ENCODE measurements around the gene APC. TPM values are rescaled to one million over a fixed set of nuclear protein-coding genes. Genes with fewer than 3 reads are reported as not detected.

APC gene
- total and polyA plus RNA-seq, 4 donors: 4.8 to 36.2 (median 24.4) TPM

DNA sequence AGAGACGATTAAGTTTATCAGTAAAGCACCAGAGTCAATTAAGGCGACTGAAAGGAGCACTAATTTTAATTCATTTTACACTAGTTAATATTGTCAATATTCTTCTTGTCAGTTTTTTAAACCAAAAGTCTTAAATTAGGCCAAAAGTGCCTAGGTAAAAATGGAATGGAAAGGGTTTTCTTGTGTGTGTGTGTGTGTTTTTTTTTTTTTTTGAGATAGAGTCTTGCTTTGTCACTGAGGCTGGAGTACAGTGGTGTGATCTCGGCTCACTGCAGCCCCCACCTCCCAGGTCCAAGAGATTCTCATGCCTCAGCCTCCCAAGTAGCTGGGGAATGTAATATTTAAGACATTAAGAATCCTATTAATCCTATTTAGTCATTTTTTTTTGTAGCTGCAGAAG, 3.1 kb upstream of the APC start:
- Histone ChIP-seq H3K4me3 (ENCODE audit: low read depth in 1 of 3, low read length in 3 of 3) (no peak overlapping the region), H3K27ac (ENCODE audit: low read depth in 1 of 2, low read length in 2 of 2) (no peak overlapping the region), H3K9ac (ENCODE audit: low read depth in 1 of 2, low read length in 2 of 2) (no peak overlapping the region), H3K4me1 (ENCODE audit: control insufficient read depth in 4 of 4, insufficient read depth in 4 of 4, low read length in 3 of 4) (peaks cover 0 to 13% (median 0%) of the 10 kb centered on the region in 4 donors), H3K27me3 (ENCODE audit: control insufficient read depth in 4 of 4, insufficient read depth in 4 of 4, low read length in 3 of 4) (no peaks in the 10 kb centered on the region), H3K36me3 (ENCODE audit: control insufficient read depth in 4 of 4, insufficient read depth in 3 of 4, low read depth in 1 of 4, low read length in 3 of 4) (no peaks in the 10 kb centered on the region), H3K9me3 (ENCODE audit: control insufficient read depth in 4 of 4, low read length in 3 of 4) (no peaks in the 10 kb centered on the region)
- TF ChIP-seq, protein P1, sequence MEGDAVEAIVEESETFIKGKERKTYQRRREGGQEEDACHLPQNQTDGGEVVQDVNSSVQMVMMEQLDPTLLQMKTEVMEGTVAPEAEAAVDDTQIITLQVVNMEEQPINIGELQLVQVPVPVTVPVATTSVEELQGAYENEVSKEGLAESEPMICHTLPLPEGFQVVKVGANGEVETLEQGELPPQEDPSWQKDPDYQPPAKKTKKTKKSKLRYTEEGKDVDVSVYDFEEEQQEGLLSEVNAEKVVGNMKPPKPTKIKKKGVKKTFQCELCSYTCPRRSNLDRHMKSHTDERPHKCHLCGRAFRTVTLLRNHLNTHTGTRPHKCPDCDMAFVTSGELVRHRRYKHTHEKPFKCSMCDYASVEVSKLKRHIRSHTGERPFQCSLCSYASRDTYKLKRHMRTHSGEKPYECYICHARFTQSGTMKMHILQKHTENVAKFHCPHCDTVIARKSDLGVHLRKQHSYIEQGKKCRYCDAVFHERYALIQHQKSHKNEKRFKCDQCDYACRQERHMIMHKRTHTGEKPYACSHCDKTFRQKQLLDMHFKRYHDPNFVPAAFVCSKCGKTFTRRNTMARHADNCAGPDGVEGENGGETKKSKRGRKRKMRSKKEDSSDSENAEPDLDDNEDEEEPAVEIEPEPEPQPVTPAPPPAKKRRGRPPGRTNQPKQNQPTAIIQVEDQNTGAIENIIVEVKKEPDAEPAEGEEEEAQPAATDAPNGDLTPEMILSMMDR (IDR thresholded peaks at IDR 0.05; ENCODE audit: low read depth, low read length, missing input control): no peak
- TF ChIP-seq, protein P2, sequence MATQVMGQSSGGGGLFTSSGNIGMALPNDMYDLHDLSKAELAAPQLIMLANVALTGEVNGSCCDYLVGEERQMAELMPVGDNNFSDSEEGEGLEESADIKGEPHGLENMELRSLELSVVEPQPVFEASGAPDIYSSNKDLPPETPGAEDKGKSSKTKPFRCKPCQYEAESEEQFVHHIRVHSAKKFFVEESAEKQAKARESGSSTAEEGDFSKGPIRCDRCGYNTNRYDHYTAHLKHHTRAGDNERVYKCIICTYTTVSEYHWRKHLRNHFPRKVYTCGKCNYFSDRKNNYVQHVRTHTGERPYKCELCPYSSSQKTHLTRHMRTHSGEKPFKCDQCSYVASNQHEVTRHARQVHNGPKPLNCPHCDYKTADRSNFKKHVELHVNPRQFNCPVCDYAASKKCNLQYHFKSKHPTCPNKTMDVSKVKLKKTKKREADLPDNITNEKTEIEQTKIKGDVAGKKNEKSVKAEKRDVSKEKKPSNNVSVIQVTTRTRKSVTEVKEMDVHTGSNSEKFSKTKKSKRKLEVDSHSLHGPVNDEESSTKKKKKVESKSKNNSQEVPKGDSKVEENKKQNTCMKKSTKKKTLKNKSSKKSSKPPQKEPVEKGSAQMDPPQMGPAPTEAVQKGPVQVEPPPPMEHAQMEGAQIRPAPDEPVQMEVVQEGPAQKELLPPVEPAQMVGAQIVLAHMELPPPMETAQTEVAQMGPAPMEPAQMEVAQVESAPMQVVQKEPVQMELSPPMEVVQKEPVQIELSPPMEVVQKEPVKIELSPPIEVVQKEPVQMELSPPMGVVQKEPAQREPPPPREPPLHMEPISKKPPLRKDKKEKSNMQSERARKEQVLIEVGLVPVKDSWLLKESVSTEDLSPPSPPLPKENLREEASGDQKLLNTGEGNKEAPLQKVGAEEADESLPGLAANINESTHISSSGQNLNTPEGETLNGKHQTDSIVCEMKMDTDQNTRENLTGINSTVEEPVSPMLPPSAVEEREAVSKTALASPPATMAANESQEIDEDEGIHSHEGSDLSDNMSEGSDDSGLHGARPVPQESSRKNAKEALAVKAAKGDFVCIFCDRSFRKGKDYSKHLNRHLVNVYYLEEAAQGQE (IDR thresholded peaks at IDR 0.05): no peak
- TF ChIP-seq FOXA1 (IDR thresholded peaks at IDR 0.05): no peak
- no peak for TF ChIP-seq TAF1 (conservative IDR thresholded peaks at IDR 0.05)
- no peak for TF ChIP-seq NR2F2 (IDR thresholded peaks at IDR 0.05)
- no peak for TF ChIP-seq GABPA (IDR thresholded peaks at IDR 0.05 in 1 of 2, conservative IDR thresholded peaks at IDR 0.05 in 1 of 2)
- WGBS: 94% methylated on average over 3 of the region's 3 CpGs
- no peak for DNase-seq (ENCODE audit: low spot score)

DNA sequence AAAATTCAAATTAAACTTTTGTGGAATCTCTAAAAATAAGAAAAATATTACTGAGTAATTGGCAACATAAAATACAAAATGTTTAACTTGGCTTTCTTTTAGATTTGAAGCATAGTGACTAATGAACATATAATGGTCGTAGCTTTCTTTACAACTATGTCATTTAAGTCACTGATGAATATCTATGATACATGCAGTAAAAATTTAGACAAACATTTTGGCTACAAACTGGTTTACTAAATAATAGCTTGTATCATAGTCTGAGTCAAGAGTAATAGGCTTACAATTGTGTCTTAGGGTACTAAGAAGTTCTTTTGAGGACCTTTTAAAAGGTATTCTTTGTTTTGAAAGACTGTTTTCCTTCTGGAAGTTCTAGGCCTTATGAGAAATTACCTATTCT, 2.0 kb upstream of the APC start:
- no peak for DNase-seq (ENCODE audit: low spot score)
- Histone ChIP-seq H3K4me1 (ENCODE audit: control insufficient read depth in 4 of 4, insufficient read depth in 4 of 4, low read length in 3 of 4) (peaks cover 0 to 13% (median 0%) of the 10 kb centered on the region in 4 donors), H3K9me3 (ENCODE audit: control insufficient read depth in 4 of 4, low read length in 3 of 4) (no peaks in the 10 kb centered on the region), H3K9ac (ENCODE audit: low read depth in 1 of 2, low read length in 2 of 2) (no peak overlapping the region), H3K27ac (ENCODE audit: low read depth in 1 of 2, low read length in 2 of 2) (no peak overlapping the region), H3K4me3 (ENCODE audit: low read depth in 1 of 3, low read length in 3 of 3) (no peak overlapping the region), H3K27me3 (ENCODE audit: control insufficient read depth in 4 of 4, insufficient read depth in 4 of 4, low read length in 3 of 4) (no peaks in the 10 kb centered on the region), H3K36me3 (ENCODE audit: control insufficient read depth in 4 of 4, insufficient read depth in 3 of 4, low read depth in 1 of 4, low read length in 3 of 4) (no peaks in the 10 kb centered on the region)
- no peak for TF ChIP-seq JUND (IDR thresholded peaks at IDR 0.05)
- TF ChIP-seq FOXA2 (IDR thresholded peaks at IDR 0.05): no peak
- TF ChIP-seq GABPA (IDR thresholded peaks at IDR 0.05 in 1 of 2, conservative IDR thresholded peaks at IDR 0.05 in 1 of 2): no peak
- TF ChIP-seq, protein P1 (IDR thresholded peaks at IDR 0.05; ENCODE audit: low read depth, low read length, missing input control): no peak
- TF ChIP-seq EGR1 (IDR thresholded peaks at IDR 0.05; ENCODE audit: low read depth in 2 of 2): no peak
- TF ChIP-seq, protein P3, sequence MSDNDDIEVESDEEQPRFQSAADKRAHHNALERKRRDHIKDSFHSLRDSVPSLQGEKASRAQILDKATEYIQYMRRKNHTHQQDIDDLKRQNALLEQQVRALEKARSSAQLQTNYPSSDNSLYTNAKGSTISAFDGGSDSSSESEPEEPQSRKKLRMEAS (IDR thresholded peaks at IDR 0.05): no peak
- no peak for TF ChIP-seq HNF4A (conservative IDR thresholded peaks at IDR 0.05)
- no peak for TF ChIP-seq TAF1 (conservative IDR thresholded peaks at IDR 0.05)
- TF ChIP-seq HNF4G (IDR thresholded peaks at IDR 0.05): no peak
- TF ChIP-seq, protein P4, sequence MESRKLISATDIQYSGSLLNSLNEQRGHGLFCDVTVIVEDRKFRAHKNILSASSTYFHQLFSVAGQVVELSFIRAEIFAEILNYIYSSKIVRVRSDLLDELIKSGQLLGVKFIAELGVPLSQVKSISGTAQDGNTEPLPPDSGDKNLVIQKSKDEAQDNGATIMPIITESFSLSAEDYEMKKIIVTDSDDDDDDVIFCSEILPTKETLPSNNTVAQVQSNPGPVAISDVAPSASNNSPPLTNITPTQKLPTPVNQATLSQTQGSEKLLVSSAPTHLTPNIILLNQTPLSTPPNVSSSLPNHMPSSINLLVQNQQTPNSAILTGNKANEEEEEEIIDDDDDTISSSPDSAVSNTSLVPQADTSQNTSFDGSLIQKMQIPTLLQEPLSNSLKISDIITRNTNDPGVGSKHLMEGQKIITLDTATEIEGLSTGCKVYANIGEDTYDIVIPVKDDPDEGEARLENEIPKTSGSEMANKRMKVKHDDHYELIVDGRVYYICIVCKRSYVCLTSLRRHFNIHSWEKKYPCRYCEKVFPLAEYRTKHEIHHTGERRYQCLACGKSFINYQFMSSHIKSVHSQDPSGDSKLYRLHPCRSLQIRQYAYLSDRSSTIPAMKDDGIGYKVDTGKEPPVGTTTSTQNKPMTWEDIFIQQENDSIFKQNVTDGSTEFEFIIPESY (IDR thresholded peaks at IDR 0.05): no peak
- no peak for TF ChIP-seq RAD21 (IDR thresholded peaks at IDR 0.05)
- no peak for TF ChIP-seq YY1 (IDR thresholded peaks at IDR 0.05)
- TF ChIP-seq, protein P2 (IDR thresholded peaks at IDR 0.05): no peak
- TF ChIP-seq SP1 (IDR thresholded peaks at IDR 0.05): no peak
- TF ChIP-seq, protein P5, sequence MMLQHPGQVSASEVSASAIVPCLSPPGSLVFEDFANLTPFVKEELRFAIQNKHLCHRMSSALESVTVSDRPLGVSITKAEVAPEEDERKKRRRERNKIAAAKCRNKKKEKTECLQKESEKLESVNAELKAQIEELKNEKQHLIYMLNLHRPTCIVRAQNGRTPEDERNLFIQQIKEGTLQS (IDR thresholded peaks at IDR 0.05): no peak
- TF ChIP-seq FOXA1 (IDR thresholded peaks at IDR 0.05): no peak
- no peak for TF ChIP-seq NR2F2 (IDR thresholded peaks at IDR 0.05)
- no peak for TF ChIP-seq RXRA (IDR thresholded peaks at IDR 0.05)
- 91% methylated on average over 1 of the region's 1 CpG for WGBS

Data from liver (tissue), 9 donors.